H1 (cell line): ENCODE data around the gene SMTN. TPM values are rescaled to one million over a fixed set of nuclear protein-coding genes. Genes with fewer than 3 reads are reported as not detected.

ENCODE experiments used
- CTCF ChIA-PET: fragments of 300-600 bp; sonication (Branson Sonifier 250); formaldehyde crosslinking; loops from one replicate; lab custom pipeline; 2021; ENCODE audit not compliant: partially characterized antibody; lab: Charles Lee
- POLR2A ChIA-PET: fragments of 300-600 bp; sonication (Branson Sonifier 250); formaldehyde crosslinking; loops from one replicate; lab custom pipeline; 2021; ENCODE audit warnings: inconsistent platforms; ENCODE audit not compliant: partially characterized antibody; lab: Charles Lee
- DNase-seq, 2 experiments: peaks; one replicate each; pipeline versions ENCODE4 v3.0.0 to v3.0.0-alpha.2; 2010 to 2022; ENCODE audit warnings: low spot score in 2 of 2, low read depth in 1 of 2, mixed read lengths in 1 of 2
- FAIRE-seq: peaks from 2 replicates; lab custom pipeline; 2011; peaks lifted over from hg19 to GRCh38; lab: Jason Lieb, UNC
- H2AFZ ChIP-seq: 2 replicates; pipeline ENCODE4 v1.8.1; 2012; ENCODE audit warnings: low read length, inconsistent platforms
- H2AK5ac ChIP-seq: 2 replicates; pipeline ENCODE4 v1.6.1; 2013; ENCODE audit warnings: low read depth, low read length
- H2BK120ac ChIP-seq: replicated peaks from 2 replicates; pipeline ENCODE3; 2013; ENCODE audit warnings: low read depth, low read length, inconsistent platforms
- H2BK12ac ChIP-seq: 2 replicates; pipeline ENCODE4 v1.6.1; 2013; ENCODE audit warnings: low read depth, low read length
- H2BK15ac ChIP-seq: 2 replicates; pipeline ENCODE4 v1.6.1; 2013; ENCODE audit warnings: low read length
- H2BK20ac ChIP-seq: 2 replicates; pipeline ENCODE4 v1.6.1; 2013; ENCODE audit warnings: low read length
- H2BK5ac ChIP-seq: 2 replicates; pipeline ENCODE4 v1.6.1; 2013; ENCODE audit warnings: low read depth, low read length
- H3K14ac ChIP-seq: 2 replicates; pipeline ENCODE4 v1.6.1; 2013; ENCODE audit warnings: inconsistent platforms; ENCODE audit not compliant: insufficient read length
- H3K18ac ChIP-seq: 2 replicates; pipeline ENCODE4 v1.6.1; 2013; ENCODE audit warnings: low read length; ENCODE audit errors: extremely low read depth
- H3K23ac ChIP-seq: 2 replicates; pipeline ENCODE4 v1.6.1; 2013; ENCODE audit warnings: inconsistent platforms; ENCODE audit not compliant: insufficient read length
- H3K23me2 ChIP-seq: 2 replicates; pipeline ENCODE4 v1.6.1; 2013; ENCODE audit warnings: low read depth, low read length
- H3K27ac ChIP-seq: 2 replicates; pipeline ENCODE4 v1.6.1; 2011; ENCODE audit warnings: low read depth, low read length, inconsistent platforms
- H3K27me3 ChIP-seq, 4 experiments: replicated peaks in 1 of 4; 1 replicate in 1 of 4; 2 replicates in 3 of 4; pipeline versions ENCODE4 v1.6.1 to v1.8.1; 2011 to 2013; ENCODE audit warnings: low read length in 3 of 4, mild to moderate bottlenecking in 3 of 4, inconsistent platforms in 2 of 4, mixed read lengths in 2 of 4, moderate library complexity in 1 of 4; ENCODE audit not compliant: control insufficient read depth in 3 of 4, insufficient read depth in 3 of 4; ENCODE audit errors: extremely low read depth in 1 of 4
- H3K36me3 ChIP-seq, 4 experiments: 2 replicates each; pipeline versions ENCODE4 v1.6.1 to v1.8.1; 2011 to 2013; ENCODE audit warnings: mild to moderate bottlenecking in 4 of 4, low read length in 3 of 4, moderate library complexity in 2 of 4, control low read depth in 1 of 4, inconsistent platforms in 1 of 4; ENCODE audit not compliant: insufficient read depth in 4 of 4, control insufficient read depth in 2 of 4
- H3K4ac ChIP-seq: replicated peaks from 2 replicates; pipeline ENCODE3; 2013; ENCODE audit warnings: low read length, low read depth, mixed read lengths, inconsistent platforms; ENCODE audit not compliant: insufficient read length
- H3K4me1 ChIP-seq, 4 experiments: replicated peaks in 1 of 4; 1 replicate in 1 of 4; 2 replicates in 3 of 4; pipeline versions ENCODE4 v1.6.1 to v1.8.1; 2011 to 2013; ENCODE audit warnings: low read length in 3 of 4, inconsistent platforms in 2 of 4, mixed read lengths in 1 of 4; ENCODE audit not compliant: insufficient read depth in 4 of 4, control insufficient read depth in 3 of 4
- H3K4me2 ChIP-seq, 2 experiments: 2 replicates each; pipeline versions ENCODE4 v1.6.1 to v1.8.1; 2011 to 2013; ENCODE audit warnings: low read depth in 2 of 2, low read length in 2 of 2, control low read depth in 1 of 2, inconsistent platforms in 1 of 2, mild to moderate bottlenecking in 1 of 2; ENCODE audit not compliant: insufficient read depth in 1 of 2
- H3K4me3 ChIP-seq, 4 experiments: fragments of 200-600, 300-600 bp in 1 of 4; sonication (generic), shearing (Covaris generic), sonication (Bioruptor Twin) in 1 of 4; 2 replicates each; pipeline versions ENCODE4 v1.5.1 to v1.8.1; 2011 to 2016; ENCODE audit warnings: low read length in 4 of 4, low read depth in 3 of 4, control low read depth in 2 of 4, inconsistent platforms in 2 of 4, mild to moderate bottlenecking in 2 of 4, mixed read lengths in 1 of 4, moderate library complexity in 1 of 4; ENCODE audit not compliant: insufficient read depth in 2 of 4; ENCODE audit errors: extremely low read depth in 1 of 4
- H3K56ac ChIP-seq: replicated peaks from 2 replicates; pipeline ENCODE3; 2013; ENCODE audit warnings: low read depth, mild to moderate bottlenecking, mixed read lengths, low read length, inconsistent platforms; ENCODE audit not compliant: insufficient read length
- H3K79me1 ChIP-seq: 2 replicates; pipeline ENCODE4 v1.6.1; 2013; ENCODE audit warnings: low read depth, low read length, control low read depth
- H3K79me2 ChIP-seq, 2 experiments: 2 replicates each; pipeline versions ENCODE4 v1.6.1 to v1.8.1; 2012 to 2013; ENCODE audit warnings: low read length in 2 of 2, mild to moderate bottlenecking in 2 of 2, inconsistent platforms in 1 of 2; ENCODE audit not compliant: insufficient read depth in 2 of 2, control insufficient read depth in 1 of 2
- H3K9ac ChIP-seq, 4 experiments: replicated peaks in 1 of 4; 1 replicate in 1 of 4; 2 replicates in 3 of 4; pipeline versions ENCODE4 v1.6.1 to v1.8.1; 2011 to 2013; ENCODE audit warnings: low read depth in 3 of 4, low read length in 3 of 4, control low read depth in 2 of 4, mild to moderate bottlenecking in 2 of 4, moderate library complexity in 2 of 4, inconsistent platforms in 1 of 4; ENCODE audit errors: extremely low read depth in 1 of 4
- H3K9me3 ChIP-seq, 2 experiments: 2 replicates each; pipeline versions ENCODE4 v1.6.1 to v1.8.1; 2012 to 2013; ENCODE audit warnings: mild to moderate bottlenecking in 2 of 2, moderate library complexity in 2 of 2, control low read depth in 1 of 2, inconsistent platforms in 1 of 2, low read depth in 1 of 2, low read length in 1 of 2, mixed read lengths in 1 of 2; ENCODE audit not compliant: insufficient read depth in 2 of 2
- H4K20me1 ChIP-seq, 2 experiments: replicated peaks in 1 of 2; 2 replicates each; pipeline versions ENCODE3 to v1.8.1; 2011 to 2013; ENCODE audit warnings: inconsistent platforms in 2 of 2, low read length in 2 of 2, mild to moderate bottlenecking in 1 of 2; ENCODE audit not compliant: insufficient read depth in 2 of 2, control insufficient read depth in 1 of 2
- H4K5ac ChIP-seq: 2 replicates; pipeline ENCODE4 v1.6.1; 2013; ENCODE audit warnings: low read length, low read depth, mixed read lengths, inconsistent platforms; ENCODE audit not compliant: insufficient read length
- H4K8ac ChIP-seq: 2 replicates; pipeline ENCODE4 v1.8.0; 2013; ENCODE audit warnings: mild to moderate bottlenecking, moderate library complexity, low read length, inconsistent platforms; ENCODE audit not compliant: insufficient read depth; ENCODE audit errors: extremely low read depth
- H4K91ac ChIP-seq: replicated peaks from 2 replicates; pipeline ENCODE3; 2013; ENCODE audit warnings: low read length, mixed read lengths, inconsistent platforms; ENCODE audit not compliant: insufficient read length
- ASH2L ChIP-seq: fragments of 200-600, 300-600 bp; sonication (generic); IDR thresholded peaks from one replicate; pipeline ENCODE4 v1.7.1; 2017; ENCODE audit warnings: low read length
- ATF3 ChIP-seq: IDR thresholded peaks from 2 replicates; pipeline ENCODE4 v1.6.1; 2011; ENCODE audit warnings: low read depth, mild to moderate bottlenecking, low read length; ENCODE audit not compliant: insufficient read depth
- CBX8 ChIP-seq: fragments of 300-800, 300-1000 bp; sonication (generic); IDR thresholded peaks from 2 replicates; pipeline ENCODE4 v1.7.1; 2016; ENCODE audit warnings: low read depth, low read length, borderline replicate concordance
- CTCF ChIP-seq, 3 experiments: IDR thresholded peaks; 1 replicate in 2 of 3; 2 replicates in 1 of 3; pipeline versions ENCODE4 v1.5.1 to v1.6.1; 2011; ENCODE audit warnings: low read length in 3 of 3, mild to moderate bottlenecking in 3 of 3, inconsistent platforms in 2 of 3, low read depth in 1 of 3, moderate library complexity in 1 of 3; ENCODE audit not compliant: insufficient read depth in 1 of 3; ENCODE audit errors: control extremely low read depth in 1 of 3
- E2F6 ChIP-seq: IDR thresholded peaks from 2 replicates; pipeline ENCODE4 v1.6.1; 2012; ENCODE audit warnings: inconsistent platforms
- RAD21 ChIP-seq, 2 experiments: IDR thresholded peaks in 1 of 2; conservative IDR thresholded peaks in 1 of 2; 2 replicates each; pipeline ENCODE4 v1.6.1; 2011; ENCODE audit warnings: low read depth in 2 of 2, low read length in 2 of 2, improper control_type of control experiment in 1 of 2, inconsistent platforms in 1 of 2, mild to moderate bottlenecking in 1 of 2, moderate library complexity in 1 of 2
- SIRT6 ChIP-seq: IDR thresholded peaks from one replicate; pipeline ENCODE4 v1.7.1; 2012; ENCODE audit warnings: low read length, inconsistent platforms
- TAF1 ChIP-seq: IDR thresholded peaks from 2 replicates; pipeline ENCODE4 v1.6.1; 2011; ENCODE audit warnings: mild to moderate bottlenecking, low read depth, low read length
- WGBS, 2 experiments: shearing (Covaris generic) in 1 of 2; methylation state at CpG; one replicate each; pipeline versions ENCODE4 v1.1.6 to v1.1.7; 2013 to 2015; ENCODE audit warnings: low lambda C conversion rate in 2 of 2, mixed read lengths in 2 of 2, inconsistent platforms in 1 of 2, low coverage in 1 of 2, missing lambda C conversion rate in 1 of 2; ENCODE audit not compliant: insufficient replicate concordance in 2 of 2, insufficient coverage in 1 of 2, insufficient read length in 1 of 2; ENCODE audit errors: extremely low coverage in 1 of 2, missing lambda C conversion rate in 1 of 2; 5-methylcytosine and 5-hydroxymethylcytosine counted together
- polyA plus RNA-seq, 7 experiments: library from polyadenylated mRNA; depleted of rRNA in 3 of 7; stranded (reverse) in 5 of 7; unstranded in 2 of 7; fragments of >200 nt in 5 of 7; fragments of 200-250 nt in 2 of 7; gene quantifications; 1 replicate in 5 of 7; 2 replicates in 1 of 7; 4 replicates in 1 of 7; pipeline versions ENCODE4 v1.2.1 to v1.2.3, GENCODE V29; 2011 to 2013; ENCODE audit warnings: missing spikeins in 2 of 7, mixed read lengths in 2 of 7
- total RNA-seq: library from RNA; stranded (reverse); fragmentation: NEBNext Ultra II Directional; extraction: Animal tissue kit (Norgen Biotek cat#: 25700); gene quantifications from 2 replicates; pipeline ENCODE4 v1.2.1, GENCODE V29; 2021

SMTN gene
- total and polyA plus RNA-seq, 2 of the 8 experiments (the other 6 are each of a cell fraction or from before 2014, with no cell fraction given), result 12.3 to 20.8 TPM

GRCh38 chr22:31098632-31099110 is 17.6 kb downstream of the SMTN start:
- no peak overlapping the region for H3K23ac ChIP-seq
- H2AFZ ChIP-seq, result no peak overlapping the region
- peak overlapping the region; percentile 6; the same call in 1 of the 2 replicates for H2BK15ac ChIP-seq
- H3K36me3 ChIP-seq, result no peaks in the 10 kb centered on the region
- no peak overlapping the region for H2AK5ac ChIP-seq
- 0 out of 2 replicates have a peak overlapping the region, but pooled peaks have one; percentile 7 for H2BK12ac ChIP-seq
- peak overlapping the region; percentile 59 to 69 for H3K4me2 ChIP-seq
- H4K5ac ChIP-seq, result no peak overlapping the region
- ChIA-PET POLR2A (interaction anchor here (0.5 to 3.2 kb wide), 9 partner anchors 11 to 130 kb away, joined by 3 to 23 read pairs (median 5); partner anchors contain the start of genes MORC2, PLA2G3, SMTN and TUG1), CTCF (interaction anchor here (0.6 to 16.8 kb wide), 9 partner anchors 9 to 95 kb away, joined by 3 to 207 read pairs (median 4); partner anchors contain the start of genes PLA2G3, SELENOM and SMTN)
- H2BK20ac ChIP-seq, result no peak overlapping the region
- peak overlapping the region; percentile 41 for H4K8ac ChIP-seq
- H3K79me1 ChIP-seq, result no peaks in the 10 kb centered on the region
- H3K27me3 ChIP-seq, result no peaks in the 10 kb centered on the region
- H3K27ac ChIP-seq, result no peak overlapping the region
- H3K4me3 ChIP-seq, result peak overlapping the region; percentile 8 to 50 (median 18); a peak in 5 of 8 replicates
- no peaks in the 10 kb centered on the region for H3K9me3 ChIP-seq
- H2BK5ac ChIP-seq, result peak overlapping the region; percentile 28; the same call in 1 of the 2 replicates
- no peak for FAIRE-seq
- H2BK120ac ChIP-seq, result no peak overlapping the region
- peaks cover 4% of the 10 kb centered on the region; the same call in 1 of the 2 replicates for H3K23me2 ChIP-seq
- H3K79me2 ChIP-seq, result no peaks in the 10 kb centered on the region
- peak overlapping the region; percentile 54 for H3K4ac ChIP-seq
- peaks cover 5 to 15% (median 11%) of the 10 kb centered on the region in 4 experiments for H3K4me1 ChIP-seq
- H3K56ac ChIP-seq, result peak overlapping the region; percentile 37
- WGBS, 2 experiments, result 41% methylated on average over 15 of the region's 36 CpGs; no CpG with 5 or more reads in 1 of the 2 experiments
- no peak overlapping the region for H4K91ac ChIP-seq
- peak in 1 of 2 experiments; percentile 88 for DNase-seq
- no peaks in the 10 kb centered on the region for H4K20me1 ChIP-seq
- no peak overlapping the region for H3K9ac ChIP-seq
- no peak overlapping the region; the same call in none of the 2 replicates for H3K18ac ChIP-seq
- no peak overlapping the region for H3K14ac ChIP-seq
- TF ChIP-seq TAF1 (peak; percentile 71; the same call in 1 of the 2 replicates), CBX8 (no peak), RAD21 (IDR thresholded peaks at IDR 0.05 in 1 of 2, conservative IDR thresholded peaks at IDR 0.05 in 1 of 2; ENCODE audit: low read depth in 2 of 2, low read length in 2 of 2) (peak in 1 of 2 experiments; percentile 19; a peak in 1 of 4 replicates), CTCF (IDR thresholded peaks at IDR 0.05; ENCODE audit: control extremely low read depth in 1 of 3, insufficient read depth in 1 of 3, low read depth in 1 of 3, low read length in 3 of 3) (peak in 1 of 3 experiments; percentile 15; a peak in 1 of 4 replicates), E2F6 (peak; percentile 84), SIRT6 (no peak), ATF3 (no peak), ASH2L (peak; percentile 29)
